Central memory CD8-positive, alpha-beta T cell (primary cell): Measurements from ENCODE around the gene CNTN4.

Experiments
- ATAC-seq: fragments of 150-1000 bp; cut with Tn5 transposase; replicated peaks from 2 replicates; pipeline ENCODE4 v1.10.0; 2022; ENCODE audit warnings: mild to moderate bottlenecking, moderate FRiP score, moderate number of reproducible peaks; ENCODE audit not compliant: poor library complexity, severe bottlenecking; ENCODE audit errors: extremely low read depth
- DNase-seq, 2 donors: peaks; one replicate each; pipeline ENCODE4 v3.0.0; 2021; ENCODE audit warnings: low spot score in 2 of 2
- H3K27ac Mint-ChIP-seq: one replicate; pipeline ENCODE4 v1.8.0; 2022; ENCODE audit warnings: low read depth, mild to moderate bottlenecking, moderate library complexity, mixed read lengths
- H3K27me3 Mint-ChIP-seq: one replicate; pipeline ENCODE4 v1.8.0; 2022; ENCODE audit warnings: mixed read lengths
- H3K36me3 Mint-ChIP-seq: one replicate; pipeline ENCODE4 v1.8.0; 2022; ENCODE audit warnings: mild to moderate bottlenecking, moderate library complexity, mixed read lengths; ENCODE audit not compliant: insufficient read depth
- H3K4me1 Mint-ChIP-seq: one replicate; pipeline ENCODE4 v1.8.0; 2022; ENCODE audit warnings: mixed read lengths
- H3K4me3 Mint-ChIP-seq: one replicate; pipeline ENCODE4 v1.8.0; 2022; ENCODE audit warnings: mild to moderate bottlenecking, moderate library complexity, mixed read lengths
- H3K9me3 Mint-ChIP-seq: one replicate; pipeline ENCODE4 v1.8.0; 2022; ENCODE audit warnings: mixed read lengths

CNTN4 gene

DNA sequence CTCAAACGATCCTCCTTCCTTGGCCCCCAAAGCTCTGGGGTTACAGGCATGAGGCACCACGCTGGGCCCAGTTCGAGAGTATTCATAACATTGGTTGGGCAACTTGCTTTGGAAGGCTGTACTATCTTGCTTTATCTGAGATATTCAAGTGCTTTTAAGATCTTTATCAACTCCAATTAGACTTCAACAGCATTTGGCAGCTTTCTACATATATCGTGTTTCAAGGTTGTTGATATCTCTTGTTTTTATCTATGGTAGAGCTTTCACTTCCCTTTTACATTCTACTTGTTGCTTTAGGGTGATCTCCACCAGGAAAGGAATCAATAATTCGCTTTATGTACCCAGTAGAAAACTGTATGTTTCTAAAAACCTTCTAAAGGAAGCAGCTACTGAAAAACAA is 616.2 kb downstream of the CNTN4 start:
- H3K27ac Mint-ChIP-seq, result no peak overlapping the region
- DNase-seq (no peak), ATAC-seq (no peak)
- no peaks in the 10 kb centered on the region for H3K9me3 Mint-ChIP-seq
- H3K36me3 Mint-ChIP-seq, result no peaks in the 10 kb centered on the region
- H3K4me1 Mint-ChIP-seq, result no peaks in the 10 kb centered on the region
- H3K4me3 Mint-ChIP-seq, result no peak overlapping the region
- no peaks in the 10 kb centered on the region for H3K27me3 Mint-ChIP-seq

- Mint-ChIP-seq H3K36me3 (no peaks in the 10 kb centered on the region), H3K4me1 (no peaks in the 10 kb centered on the region), H3K9me3 (no peaks in the 10 kb centered on the region), H3K27ac (no peak overlapping the region), H3K27me3 (peaks cover 11% of the 10 kb centered on the region), H3K4me3 (no peak overlapping the region)
- DNase-seq, result no peak
- no peak for ATAC-seq
Observed at GRCh38 chr3:2727101-2727500, 628.4 kb downstream of the CNTN4 start.

GRCh38 chr3:2727610-2728318 is 629.1 kb downstream of the CNTN4 start:
- Mint-ChIP-seq H3K27ac (no peak overlapping the region), H3K27me3 (peaks cover 11% of the 10 kb centered on the region), H3K36me3 (no peaks in the 10 kb centered on the region), H3K4me3 (no peak overlapping the region), H3K4me1 (no peaks in the 10 kb centered on the region), H3K9me3 (no peaks in the 10 kb centered on the region)
- ATAC-seq (no peak), DNase-seq (no peak)

GRCh38 chr3:2731843-2732242 is 633.2 kb downstream of the CNTN4 start:
- no peak for DNase-seq
- H3K4me3 Mint-ChIP-seq, result no peak overlapping the region
- ATAC-seq, result no peak
- H3K4me1 Mint-ChIP-seq, result no peaks in the 10 kb centered on the region
- no peaks in the 10 kb centered on the region for H3K9me3 Mint-ChIP-seq
- no peaks in the 10 kb centered on the region for H3K36me3 Mint-ChIP-seq
- no peaks in the 10 kb centered on the region for H3K27me3 Mint-ChIP-seq
- no peak overlapping the region for H3K27ac Mint-ChIP-seq

- no peak for DNase-seq
- Mint-ChIP-seq H3K9me3 (no peaks in the 10 kb centered on the region), H3K27me3 (no peaks in the 10 kb centered on the region), H3K27ac (no peak overlapping the region), H3K36me3 (no peaks in the 10 kb centered on the region), H3K4me1 (no peaks in the 10 kb centered on the region), H3K4me3 (no peak overlapping the region)
- ATAC-seq, result no peak
Observed at GRCh38 chr3:2735392-2735894, 636.8 kb downstream of the CNTN4 start.

DNA sequence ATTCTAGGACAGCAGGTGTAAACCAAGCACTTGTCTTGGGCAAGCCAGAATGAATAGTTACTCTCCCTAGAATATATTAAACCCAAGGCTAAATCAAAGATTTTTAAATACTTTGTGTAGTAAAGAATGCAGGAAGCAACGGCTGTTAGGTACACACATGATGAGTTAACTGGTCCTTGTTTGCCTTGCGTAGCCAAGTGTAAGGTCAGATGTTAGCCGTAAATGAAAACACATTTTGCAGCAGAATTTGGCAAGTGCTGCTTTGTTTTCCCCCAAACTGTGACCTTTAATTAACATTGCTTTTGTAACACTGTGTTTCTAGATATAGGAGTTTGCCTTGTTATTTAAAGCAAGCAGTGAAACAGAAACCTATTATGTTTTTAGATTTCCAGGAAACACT is 642.9 kb downstream of the CNTN4 start:
- Mint-ChIP-seq H3K4me3 (no peak overlapping the region), H3K27ac (no peak overlapping the region), H3K36me3 (no peaks in the 10 kb centered on the region), H3K4me1 (no peaks in the 10 kb centered on the region), H3K27me3 (no peaks in the 10 kb centered on the region), H3K9me3 (no peaks in the 10 kb centered on the region)
- DNase-seq (no peak), ATAC-seq (no peak)

DNA sequence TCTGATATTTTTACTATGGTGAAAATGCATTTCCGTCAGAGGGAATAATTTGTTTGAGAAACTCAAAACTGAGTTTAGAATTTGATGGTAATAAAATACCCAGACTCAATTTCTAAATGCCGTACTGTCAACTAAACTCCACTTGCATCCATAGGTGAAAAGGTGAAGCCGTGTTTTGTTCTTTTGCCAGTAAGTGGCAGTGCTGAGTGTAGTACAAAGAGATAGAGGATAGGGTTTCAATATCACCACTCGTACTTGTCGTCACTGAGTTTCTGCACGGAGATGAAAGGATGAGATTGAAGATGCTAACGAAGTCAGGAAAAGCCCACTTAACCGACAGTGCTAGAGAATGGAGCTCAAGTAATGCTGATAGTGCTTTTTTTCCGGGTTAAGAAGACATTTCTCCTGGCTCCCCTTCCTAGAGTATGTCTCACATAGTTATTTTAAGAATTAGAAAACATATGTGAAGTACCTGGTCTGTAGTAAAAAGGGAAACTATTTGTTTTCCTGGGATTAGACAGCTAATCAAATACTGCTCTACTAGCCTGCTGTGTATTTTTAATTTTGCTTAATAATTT is 666.4 kb downstream of the CNTN4 start:
- no peak for DNase-seq

GRCh38 chr3:2770451-2770850 is 671.8 kb downstream of the CNTN4 start:
- Mint-ChIP-seq H3K9me3 (peaks cover 6% of the 10 kb centered on the region), H3K4me1 (no peaks in the 10 kb centered on the region), H3K27ac (no peak overlapping the region), H3K27me3 (peaks cover 9% of the 10 kb centered on the region), H3K36me3 (no peaks in the 10 kb centered on the region), H3K4me3 (no peak overlapping the region)
- ATAC-seq (no peak), DNase-seq (no peak)

More for the DNA sequence above, 666.4 kb downstream of the CNTN4 start:
- H3K9me3 Mint-ChIP-seq, result no peaks in the 10 kb centered on the region
- no peaks in the 10 kb centered on the region for H3K4me1 Mint-ChIP-seq
- H3K27me3 Mint-ChIP-seq, result peaks cover 22% of the 10 kb centered on the region
- no peaks in the 10 kb centered on the region for H3K36me3 Mint-ChIP-seq
- no peak overlapping the region for H3K27ac Mint-ChIP-seq
- no peak for ATAC-seq
- H3K4me3 Mint-ChIP-seq, result no peak overlapping the region

DNA sequence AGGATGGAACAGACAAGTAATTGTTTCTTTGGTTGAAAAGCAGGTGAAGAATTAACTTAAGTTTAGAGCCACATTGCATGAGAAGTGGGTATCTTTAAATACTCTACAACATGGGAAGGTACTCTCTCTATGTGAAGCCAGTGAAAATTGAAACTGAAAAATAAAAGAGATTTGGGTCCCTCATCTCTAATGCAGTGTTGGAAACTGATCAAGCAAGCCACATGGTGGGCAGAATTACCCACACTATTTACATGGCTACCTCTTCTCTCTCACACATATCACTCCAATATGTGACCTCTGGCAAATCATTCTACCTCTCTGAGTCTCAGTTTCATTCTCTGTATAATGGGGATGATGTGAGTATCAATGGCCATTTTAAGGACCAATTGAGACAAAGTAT is 672.5 kb downstream of the CNTN4 start:
- Mint-ChIP-seq H3K4me1 (no peaks in the 10 kb centered on the region), H3K36me3 (no peaks in the 10 kb centered on the region), H3K27me3 (peaks cover 5% of the 10 kb centered on the region), H3K4me3 (no peak overlapping the region), H3K9me3 (peaks cover 6% of the 10 kb centered on the region), H3K27ac (no peak overlapping the region)
- ATAC-seq, result no peak
- DNase-seq, result no peak

- ATAC-seq, result no peak
- no peaks in the 10 kb centered on the region for H3K36me3 Mint-ChIP-seq
- no peak overlapping the region for H3K27ac Mint-ChIP-seq
- H3K4me1 Mint-ChIP-seq, result no peaks in the 10 kb centered on the region
- H3K9me3 Mint-ChIP-seq, result peaks cover 6% of the 10 kb centered on the region
- no peak overlapping the region for H3K4me3 Mint-ChIP-seq
- no peak for DNase-seq
- H3K27me3 Mint-ChIP-seq, result no peaks in the 10 kb centered on the region
Observed at GRCh38 chr3:2771741-2772140, 673.1 kb downstream of the CNTN4 start.

GRCh38 chr3:2772803-2773202 is 674.1 kb downstream of the CNTN4 start:
- H3K27ac Mint-ChIP-seq, result no peak overlapping the region
- ATAC-seq (no peak), DNase-seq (no peak)
- H3K4me3 Mint-ChIP-seq, result no peak overlapping the region
- H3K4me1 Mint-ChIP-seq, result no peaks in the 10 kb centered on the region
- peaks cover 6% of the 10 kb centered on the region for H3K9me3 Mint-ChIP-seq
- no peaks in the 10 kb centered on the region for H3K36me3 Mint-ChIP-seq
- no peaks in the 10 kb centered on the region for H3K27me3 Mint-ChIP-seq

GRCh38 chr3:2774481-2775249 is 676.0 kb downstream of the CNTN4 start:
- no peak overlapping the region for H3K27ac Mint-ChIP-seq
- H3K36me3 Mint-ChIP-seq, result no peaks in the 10 kb centered on the region
- peaks cover 6% of the 10 kb centered on the region for H3K9me3 Mint-ChIP-seq
- H3K4me1 Mint-ChIP-seq, result no peaks in the 10 kb centered on the region
- no peak for ATAC-seq
- H3K27me3 Mint-ChIP-seq, result no peaks in the 10 kb centered on the region
- no peak overlapping the region for H3K4me3 Mint-ChIP-seq
- DNase-seq, result no peak

- no peak overlapping the region for H3K27ac Mint-ChIP-seq
- no peaks in the 10 kb centered on the region for H3K27me3 Mint-ChIP-seq
- H3K4me1 Mint-ChIP-seq, result no peaks in the 10 kb centered on the region
- peaks cover 2% of the 10 kb centered on the region for H3K36me3 Mint-ChIP-seq
- H3K9me3 Mint-ChIP-seq, result no peaks in the 10 kb centered on the region
- ATAC-seq (no peak), DNase-seq (no peak)
- no peak overlapping the region for H3K4me3 Mint-ChIP-seq
Observed at GRCh38 chr3:2783261-2783660, 684.6 kb downstream of the CNTN4 start.
